ENCODE data around the gene SURF4.
A peak's percentile ranks its signal among the peaks of the same experiment; 100 is the strongest.
"Not testable (repeated sequence)": the region's sequence is repeated elsewhere in the genome, so short reads cannot be mapped to it uniquely, and the experiment has no call there.

SURF4 gene

GRCh38 chr9:133331641-133332380 is 44.0 kb downstream of the SURF4 start:
- no peak for DNase-seq

GRCh38 chr9:133331221-133331620 is 44.6 kb downstream of the SURF4 start:
- no peak for DNase-seq

GRCh38 chr9:133329306-133330156 is 46.3 kb downstream of the SURF4 start:
- peak; percentile 54 for DNase-seq

- DNase-seq: no peak
Observed at GRCh38 chr9:133327834-133328484, 47.9 kb downstream of the SURF4 start.

- DNase-seq: not testable (repeated sequence)
Observed at GRCh38 chr9:133327021-133327420, 48.8 kb downstream of the SURF4 start.

GRCh38 chr9:133323991-133324703 is 51.7 kb downstream of the SURF4 start:
- no peak for DNase-seq

GRCh38 chr9:133323211-133323610 is 52.6 kb downstream of the SURF4 start:
- DNase-seq: no peak

GRCh38 chr9:133322701-133323100 is 53.2 kb downstream of the SURF4 start:
- DNase-seq: no peak

- no peak for DNase-seq
Observed at GRCh38 chr9:133321411-133321935, 54.4 kb downstream of the SURF4 start.

- no peak for DNase-seq
Observed at GRCh38 chr9:133320421-133320881, 55.4 kb downstream of the SURF4 start.

GRCh38 chr9:133317551-133317950 is 58.3 kb downstream of the SURF4 start:
- DNase-seq: not testable (repeated sequence)

GRCh38 chr9:133315997-133316396 is 59.9 kb downstream of the SURF4 start:
- no peak for DNase-seq

All from NCI-H82 (cell line).